Neural crest cell (in vitro differentiated cells): ENCODE data around the gene DDC. TPM values are rescaled to one million over a fixed set of nuclear protein-coding genes. Genes with fewer than 3 reads are reported as not detected.

ENCODE experiments used
- DNase-seq: peaks from one replicate; pipeline ENCODE4 v3.0.0; 2021; ENCODE audit warnings: low read depth, mixed read lengths, low spot score
- H3K27ac Mint-ChIP-seq: one replicate; pipeline ENCODE4 v1.8.0; 2021; ENCODE audit warnings: mild to moderate bottlenecking, mixed read lengths; ENCODE audit not compliant: unreplicated experiment
- H3K27me3 Mint-ChIP-seq: 2 replicates; pipeline ENCODE4 v1.8.0; 2021; ENCODE audit warnings: low read depth, mild to moderate bottlenecking, mixed read lengths
- H3K36me3 Mint-ChIP-seq: 2 replicates; pipeline ENCODE4 v1.8.0; 2021; ENCODE audit warnings: low read depth, mild to moderate bottlenecking, mixed read lengths
- H3K4me1 Mint-ChIP-seq: 2 replicates; pipeline ENCODE4 v1.8.0; 2021; ENCODE audit warnings: mixed read lengths
- H3K4me3 Mint-ChIP-seq: one replicate; pipeline ENCODE4 v1.8.0; 2021; ENCODE audit warnings: mild to moderate bottlenecking, mixed read lengths
- H3K9me3 Mint-ChIP-seq: 2 replicates; pipeline ENCODE4 v1.8.0; 2021; ENCODE audit warnings: mixed read lengths
- total RNA-seq: library from RNA; stranded (reverse); gene quantifications from 2 replicates; pipeline ENCODE4 v1.2.1, GENCODE V29; 2021
- TF ChIP-seq, protein P1 (sequence below): fragments of 200-600 bp; sonication (generic); conservative IDR thresholded peaks from 2 replicates; pipeline ENCODE4 v1.5.0; 2021; ENCODE audit warnings: antibody characterized with exemption, mild to moderate bottlenecking

The DDC gene
- total RNA-seq, 1 donor from 2014 or later: 1.0 TPM

GRCh38 chr7:50491943-50492342 lies 73.3 kb downstream of the DDC start:
- TF ChIP-seq, protein P1, sequence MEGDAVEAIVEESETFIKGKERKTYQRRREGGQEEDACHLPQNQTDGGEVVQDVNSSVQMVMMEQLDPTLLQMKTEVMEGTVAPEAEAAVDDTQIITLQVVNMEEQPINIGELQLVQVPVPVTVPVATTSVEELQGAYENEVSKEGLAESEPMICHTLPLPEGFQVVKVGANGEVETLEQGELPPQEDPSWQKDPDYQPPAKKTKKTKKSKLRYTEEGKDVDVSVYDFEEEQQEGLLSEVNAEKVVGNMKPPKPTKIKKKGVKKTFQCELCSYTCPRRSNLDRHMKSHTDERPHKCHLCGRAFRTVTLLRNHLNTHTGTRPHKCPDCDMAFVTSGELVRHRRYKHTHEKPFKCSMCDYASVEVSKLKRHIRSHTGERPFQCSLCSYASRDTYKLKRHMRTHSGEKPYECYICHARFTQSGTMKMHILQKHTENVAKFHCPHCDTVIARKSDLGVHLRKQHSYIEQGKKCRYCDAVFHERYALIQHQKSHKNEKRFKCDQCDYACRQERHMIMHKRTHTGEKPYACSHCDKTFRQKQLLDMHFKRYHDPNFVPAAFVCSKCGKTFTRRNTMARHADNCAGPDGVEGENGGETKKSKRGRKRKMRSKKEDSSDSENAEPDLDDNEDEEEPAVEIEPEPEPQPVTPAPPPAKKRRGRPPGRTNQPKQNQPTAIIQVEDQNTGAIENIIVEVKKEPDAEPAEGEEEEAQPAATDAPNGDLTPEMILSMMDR: no peak
- Mint-ChIP-seq H3K9me3 (peaks cover 2% of the 10 kb centered on the region), H3K4me1 (no peaks in the 10 kb centered on the region), H3K27me3 (no peaks in the 10 kb centered on the region), H3K36me3 (no peaks in the 10 kb centered on the region), H3K27ac (no peak overlapping the region), H3K4me3 (no peak overlapping the region)
- no peak for DNase-seq

DNA sequence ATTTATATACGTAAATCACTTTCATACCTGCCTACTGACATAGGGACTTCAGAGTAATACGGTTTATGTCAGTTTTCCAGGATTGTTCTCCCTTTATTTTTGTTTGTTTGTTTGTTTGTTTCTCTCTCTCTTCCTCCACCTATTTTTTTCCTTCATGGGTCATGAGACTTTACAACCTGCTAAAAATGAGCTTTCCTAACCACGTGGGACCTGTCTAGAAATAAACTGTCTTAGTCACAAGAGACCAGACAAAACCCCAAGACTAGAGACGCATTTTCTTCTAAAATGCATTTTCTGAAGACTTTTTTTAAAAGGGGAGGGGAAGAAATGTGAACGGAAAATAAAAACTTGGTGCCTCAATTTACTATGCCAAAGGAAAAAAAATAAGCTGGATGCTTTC lies 74.0 kb downstream of the DDC start:
- TF ChIP-seq, protein P1: no peak
- Mint-ChIP-seq H3K27me3 (no peaks in the 10 kb centered on the region), H3K36me3 (no peaks in the 10 kb centered on the region), H3K4me1 (no peaks in the 10 kb centered on the region), H3K9me3 (peaks cover 2% of the 10 kb centered on the region), H3K4me3 (no peak overlapping the region), H3K27ac (no peak overlapping the region)
- no peak for DNase-seq

GRCh38 chr7:50488379-50488778 lies 76.8 kb downstream of the DDC start:
- no peak for DNase-seq
- Mint-ChIP-seq H3K4me3 (no peak overlapping the region), H3K4me1 (no peaks in the 10 kb centered on the region), H3K36me3 (no peaks in the 10 kb centered on the region), H3K27ac (no peak overlapping the region), H3K27me3 (no peaks in the 10 kb centered on the region), H3K9me3 (peaks cover 2% of the 10 kb centered on the region)
- TF ChIP-seq, protein P1: no peak

- Mint-ChIP-seq H3K9me3 (no peaks in the 10 kb centered on the region), H3K4me3 (no peak overlapping the region), H3K27ac (no peak overlapping the region), H3K36me3 (no peaks in the 10 kb centered on the region), H3K27me3 (no peaks in the 10 kb centered on the region), H3K4me1 (no peaks in the 10 kb centered on the region)
- TF ChIP-seq, protein P1: no peak
- no peak for DNase-seq
Observed at GRCh38 chr7:50486512-50486911, 78.7 kb downstream of the DDC start.

DNA sequence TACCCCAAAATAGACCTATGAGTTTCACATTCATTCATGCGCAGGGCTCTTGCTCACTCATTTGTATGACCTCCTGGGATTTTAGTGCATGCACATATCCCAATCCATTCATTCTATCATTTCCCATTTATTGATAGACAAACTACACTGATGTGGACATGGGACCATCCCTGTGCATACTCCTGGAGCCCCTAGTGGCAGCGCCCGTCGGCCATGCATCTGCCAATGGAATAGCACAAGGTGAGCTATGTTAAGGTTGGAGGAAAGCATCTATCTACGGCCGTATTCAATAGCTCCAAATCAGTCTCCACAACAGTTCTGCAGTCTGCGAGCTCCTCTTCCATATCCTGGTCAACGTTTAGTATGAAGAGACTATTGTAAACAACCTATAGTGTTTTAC lies 83.3 kb downstream of the DDC start:
- no peaks in the 10 kb centered on the region for H3K36me3 Mint-ChIP-seq
- TF ChIP-seq, protein P1: peak; percentile 22
- H3K27me3 Mint-ChIP-seq: no peaks in the 10 kb centered on the region
- no peak overlapping the region for H3K27ac Mint-ChIP-seq
- no peak for DNase-seq
- H3K9me3 Mint-ChIP-seq: no peaks in the 10 kb centered on the region
- H3K4me3 Mint-ChIP-seq: no peak overlapping the region
- H3K4me1 Mint-ChIP-seq: no peaks in the 10 kb centered on the region

DNA sequence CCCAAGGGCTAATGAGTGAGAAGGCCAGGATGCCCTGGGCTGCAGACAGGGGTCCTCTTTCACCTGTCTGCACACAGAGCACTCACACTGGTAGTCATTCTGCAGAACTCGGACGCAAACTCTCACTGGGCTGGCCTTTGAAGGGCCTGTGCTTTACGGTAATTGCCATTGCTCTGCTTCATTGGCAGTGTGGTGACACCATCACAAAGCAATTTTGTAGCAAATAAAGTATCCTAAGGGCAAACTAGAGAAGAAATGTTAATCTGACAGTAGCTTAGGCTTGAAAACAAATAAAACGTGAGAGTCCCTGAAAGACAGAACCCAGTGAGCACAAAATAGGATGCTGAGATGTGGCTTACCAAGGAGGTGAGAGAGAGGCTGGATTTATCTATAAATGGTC lies 84.4 kb downstream of the DDC start:
- no peaks in the 10 kb centered on the region for H3K4me1 Mint-ChIP-seq
- H3K27me3 Mint-ChIP-seq: no peaks in the 10 kb centered on the region
- H3K36me3 Mint-ChIP-seq: no peaks in the 10 kb centered on the region
- no peak for DNase-seq
- no peak overlapping the region for H3K4me3 Mint-ChIP-seq
- no peaks in the 10 kb centered on the region for H3K9me3 Mint-ChIP-seq
- TF ChIP-seq, protein P1: no peak
- no peak overlapping the region for H3K27ac Mint-ChIP-seq
